ENCODE data around the gene SOX15.

The SOX15 gene

DNA sequence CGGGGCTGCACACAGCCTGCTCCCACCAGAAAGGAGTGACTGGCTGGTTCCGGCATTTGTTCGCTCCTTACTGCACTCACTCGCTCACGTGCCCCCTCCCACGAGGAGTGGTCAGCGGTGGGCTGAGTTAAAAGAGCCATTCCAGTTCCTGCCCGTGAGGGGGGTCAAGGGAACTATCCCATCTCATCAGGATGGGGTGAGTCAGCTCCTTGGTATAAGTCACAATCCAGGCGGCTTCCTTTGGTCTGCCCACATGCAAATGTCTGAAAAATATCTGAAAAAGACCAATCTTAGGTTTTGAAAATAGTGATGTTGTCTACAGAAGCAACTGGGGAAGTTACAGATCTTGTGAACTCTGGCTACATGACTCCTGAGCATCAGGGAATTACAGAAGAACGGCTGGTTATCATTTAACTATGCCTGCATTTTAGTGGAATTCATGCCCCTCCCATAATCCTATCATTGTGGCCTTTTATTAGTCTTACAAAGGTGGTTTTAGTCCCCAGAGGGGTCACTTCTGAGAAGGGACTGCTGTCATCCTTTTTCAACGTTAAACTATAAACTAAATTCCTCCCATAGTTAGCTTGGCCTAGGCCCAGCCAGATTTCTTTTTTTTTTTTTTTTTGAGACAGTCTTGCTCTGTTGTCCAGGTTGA, 50.9 kb downstream of the SOX15 start:
- H3K27me3 Mint-ChIP-seq = no peaks in the 10 kb centered on the region

More for the DNA sequence above, 50.9 kb downstream of the SOX15 start:
- no peaks in the 10 kb centered on the region for H3K4me1 Mint-ChIP-seq
- H3K9me3 Mint-ChIP-seq = no peaks in the 10 kb centered on the region
- H3K27ac Mint-ChIP-seq = no peak overlapping the region
- ATAC-seq = no peak
- H3K36me3 Mint-ChIP-seq = no peaks in the 10 kb centered on the region
- no peak overlapping the region for H3K4me3 Mint-ChIP-seq

All from stimulated activated memory B cell treated with anti-CD40 and anti-IgM and Interleukin-4, amounts not matched to agents 10 μg/mL and 1 μg/mL and 100 μg/mL, for 72 hours (primary cell).